Upper lobe of left lung (tissue), 6 donors: ENCODE results near the gene LRRFIP1. TPM values are rescaled to one million over a fixed set of nuclear protein-coding genes. Genes with fewer than 3 reads are reported as not detected.

Experiments
- ATAC-seq, 2 donors: fragments of 200-7000 bp; cut with Tn5 transposase; one replicate each; pipeline ENCODE4 v1.9.1; 2022; ENCODE audit warnings: mild to moderate bottlenecking in 2 of 2, moderate library complexity in 2 of 2; ENCODE audit not compliant: low FRiP score in 2 of 2
- DNase-seq, 2 donors: peaks; one replicate each; pipeline ENCODE4 v3.0.0-alpha.2; 2019 to 2020
- H3K27ac ChIP-seq, 4 donors: fragments of 200-600 bp; sonication (generic); one replicate each; pipeline ENCODE4 v1.5.1; 2016 to 2019
- H3K27me3 ChIP-seq, 4 donors: fragments of 200-600 bp; sonication (generic); one replicate each; pipeline ENCODE4 v1.5.1; 2017 to 2019
- H3K36me3 ChIP-seq, 4 donors: fragments of 200-600 bp; sonication (generic); one replicate each; pipeline ENCODE4 v1.5.1; 2016 to 2019
- H3K4me1 ChIP-seq, 4 donors: fragments of 200-600 bp; sonication (generic); one replicate each; pipeline ENCODE4 v1.5.1; 2018 to 2019
- H3K4me3 ChIP-seq, 4 donors: fragments of 200-600 bp; sonication (generic); one replicate each; pipeline ENCODE4 v1.5.1; 2017 to 2019; ENCODE audit warnings: mild to moderate bottlenecking in 2 of 4, moderate library complexity in 1 of 4
- H3K9me3 ChIP-seq, 4 donors: fragments of 200-600 bp; sonication (generic); one replicate each; pipeline ENCODE4 v1.5.1; 2018 to 2019
- EP300 ChIP-seq, 4 donors: sonication (generic); formaldehyde crosslinking; IDR thresholded peaks; one replicate each; pipeline ENCODE4 v1.5.1; 2017; ENCODE audit warnings: antibody characterized with exemption in 4 of 4, control low read depth in 2 of 4
- POLR2A ChIP-seq, 4 donors: fragments of 450-650 bp; IDR thresholded peaks; one replicate each; pipeline ENCODE4 v1.5.1; 2016 to 2017; ENCODE audit warnings: antibody characterized with exemption in 4 of 4, mild to moderate bottlenecking in 2 of 4
- POLR2AphosphoS5 ChIP-seq, 2 donors: sonication (generic); formaldehyde crosslinking; IDR thresholded peaks; one replicate each; pipeline ENCODE4 v1.5.1; 2017; ENCODE audit warnings: antibody characterized with exemption in 2 of 2
- WGBS, 2 donors: methylation state at CpG; one replicate each; pipeline ENCODE4 v1.1.5; 2017 to 2018; 5-methylcytosine and 5-hydroxymethylcytosine counted together
- total RNA-seq, 6 donors: library from RNA; depleted of rRNA in 4 of 6; stranded (reverse); fragments of >200 nt in 4 of 6; gene quantifications; one replicate each; pipeline versions ENCODE4 v1.1.0 to v1.2.1, GENCODE V29; 2016 to 2021
- TF ChIP-seq, protein P1 (sequence below), 6 experiments: fragments of 450-650 bp in 4 of 6; fragments of 200-600 bp in 2 of 6; sonication (generic) in 2 of 6; IDR thresholded peaks; one replicate each; pipeline ENCODE4 v1.5.1; 2016 to 2019; ENCODE audit warnings: antibody characterized with exemption in 6 of 6
- donor health status: DM: no; HTN: no; CAD: no; lungs with moderate emphysema.
- donor health status: DM: no; HTN: yes; CAD: no; lungs with severe emphysema.

Gene LRRFIP1
- total RNA-seq, 6 donors from 2014 or later, result 185 to 291 (median 242) TPM

DNA sequence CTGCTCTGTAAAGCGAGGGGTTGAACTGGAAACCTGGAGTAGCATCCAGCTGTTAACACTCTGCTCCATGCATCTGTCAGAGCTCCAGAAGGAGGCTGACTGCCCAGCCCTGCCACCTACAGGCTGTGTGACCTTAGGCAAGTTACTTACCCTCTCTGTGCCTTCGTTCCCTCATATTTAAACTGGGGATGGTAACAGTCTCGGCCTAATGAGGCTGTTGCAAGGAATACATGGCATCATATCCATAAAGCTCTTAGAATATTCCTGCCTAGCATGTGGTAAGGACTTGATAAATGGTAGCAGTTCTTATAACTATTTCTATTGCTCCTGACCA is 80.6 kb downstream of the LRRFIP1 start:
- peaks cover 50 to 77% (median 56%) of the 10 kb centered on the region in 4 donors for H3K4me1 ChIP-seq
- 72 to 75% methylated on average over 3 of the region's 3 CpGs for WGBS, 2 donors
- no peaks in the 10 kb centered on the region for H3K9me3 ChIP-seq
- no peak for TF ChIP-seq POLR2A (IDR thresholded peaks at IDR 0.05)
- TF ChIP-seq POLR2AphosphoS5 (IDR thresholded peaks at IDR 0.05), result no peak
- no peak for TF ChIP-seq EP300 (IDR thresholded peaks at IDR 0.05)
- TF ChIP-seq, protein P1, sequence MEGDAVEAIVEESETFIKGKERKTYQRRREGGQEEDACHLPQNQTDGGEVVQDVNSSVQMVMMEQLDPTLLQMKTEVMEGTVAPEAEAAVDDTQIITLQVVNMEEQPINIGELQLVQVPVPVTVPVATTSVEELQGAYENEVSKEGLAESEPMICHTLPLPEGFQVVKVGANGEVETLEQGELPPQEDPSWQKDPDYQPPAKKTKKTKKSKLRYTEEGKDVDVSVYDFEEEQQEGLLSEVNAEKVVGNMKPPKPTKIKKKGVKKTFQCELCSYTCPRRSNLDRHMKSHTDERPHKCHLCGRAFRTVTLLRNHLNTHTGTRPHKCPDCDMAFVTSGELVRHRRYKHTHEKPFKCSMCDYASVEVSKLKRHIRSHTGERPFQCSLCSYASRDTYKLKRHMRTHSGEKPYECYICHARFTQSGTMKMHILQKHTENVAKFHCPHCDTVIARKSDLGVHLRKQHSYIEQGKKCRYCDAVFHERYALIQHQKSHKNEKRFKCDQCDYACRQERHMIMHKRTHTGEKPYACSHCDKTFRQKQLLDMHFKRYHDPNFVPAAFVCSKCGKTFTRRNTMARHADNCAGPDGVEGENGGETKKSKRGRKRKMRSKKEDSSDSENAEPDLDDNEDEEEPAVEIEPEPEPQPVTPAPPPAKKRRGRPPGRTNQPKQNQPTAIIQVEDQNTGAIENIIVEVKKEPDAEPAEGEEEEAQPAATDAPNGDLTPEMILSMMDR (IDR thresholded peaks at IDR 0.05), result no peak
- H3K27ac ChIP-seq, result peak overlapping the region; percentile 80 to 86 (median 83)
- ATAC-seq (peak in 1 of 2 donors; percentile 2), DNase-seq (no peak)
- peaks cover 0 to 36% (median 15%) of the 10 kb centered on the region in 4 donors for H3K36me3 ChIP-seq
- no peak overlapping the region for H3K4me3 ChIP-seq
- no peaks in the 10 kb centered on the region for H3K27me3 ChIP-seq

DNA sequence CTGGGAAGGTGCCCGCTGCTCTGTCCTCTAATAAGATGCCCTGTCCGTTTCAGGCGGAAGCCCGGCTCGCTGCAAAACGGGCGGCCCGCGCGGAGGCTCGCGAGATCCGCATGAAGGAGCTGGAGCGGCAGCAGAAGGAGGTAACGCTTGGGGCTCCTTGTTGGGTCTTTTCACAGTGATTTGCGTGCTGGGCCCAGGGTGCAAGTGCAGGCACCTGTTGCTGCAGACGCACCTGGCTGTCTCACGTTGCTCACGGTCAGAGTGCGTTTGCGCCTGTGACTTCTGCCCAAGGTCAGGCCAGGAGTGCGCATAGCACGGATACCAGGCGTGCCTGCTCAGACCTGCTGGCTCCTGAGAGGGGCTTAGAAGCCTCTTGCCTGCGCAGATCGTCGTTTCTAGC is 81.1 kb downstream of the LRRFIP1 start:
- ATAC-seq (no peak), DNase-seq (peak in 1 of 2 donors; percentile 83)
- peaks cover 0 to 36% (median 15%) of the 10 kb centered on the region in 4 donors for H3K36me3 ChIP-seq
- H3K9me3 ChIP-seq, result no peaks in the 10 kb centered on the region
- no peaks in the 10 kb centered on the region for H3K27me3 ChIP-seq
- H3K4me1 ChIP-seq, result peaks cover 45 to 73% (median 51%) of the 10 kb centered on the region in 4 donors
- TF ChIP-seq, protein P1 (IDR thresholded peaks at IDR 0.05), result no peak
- TF ChIP-seq POLR2A (IDR thresholded peaks at IDR 0.05), result no peak
- TF ChIP-seq EP300 (IDR thresholded peaks at IDR 0.05), result no peak
- TF ChIP-seq POLR2AphosphoS5 (IDR thresholded peaks at IDR 0.05), result no peak
- WGBS, 2 donors, result 85 to 93% methylated on average over 20 to 27 of the region's 27 CpGs
- H3K4me3 ChIP-seq, result no peak overlapping the region
- H3K27ac ChIP-seq, result peak overlapping the region; percentile 80 to 86 (median 83)

DNA sequence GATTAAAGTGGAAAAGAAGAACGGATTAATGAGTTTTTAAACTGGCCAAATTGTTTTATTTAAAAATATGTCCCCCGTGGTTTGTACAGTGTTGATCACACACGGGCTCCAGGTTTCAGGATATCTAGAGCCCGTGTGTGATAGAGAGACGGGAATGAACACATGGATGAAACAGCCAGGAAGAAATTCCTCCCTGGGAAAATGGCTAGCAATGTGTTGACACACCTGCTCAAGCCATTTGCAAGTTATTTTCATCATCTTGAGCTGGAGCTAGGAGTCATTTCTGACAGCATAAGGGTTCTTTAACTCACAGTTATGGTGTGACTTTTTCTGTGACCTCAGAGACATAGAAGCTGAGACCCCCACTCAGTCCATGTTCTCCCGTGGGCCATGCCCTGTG is 81.6 kb downstream of the LRRFIP1 start:
- Histone ChIP-seq H3K4me1 (peaks cover 41 to 70% (median 46%) of the 10 kb centered on the region in 4 donors), H3K36me3 (peaks cover 0 to 36% (median 15%) of the 10 kb centered on the region in 4 donors), H3K27ac (peak overlapping the region; percentile 80 to 86 (median 83))

DNA sequence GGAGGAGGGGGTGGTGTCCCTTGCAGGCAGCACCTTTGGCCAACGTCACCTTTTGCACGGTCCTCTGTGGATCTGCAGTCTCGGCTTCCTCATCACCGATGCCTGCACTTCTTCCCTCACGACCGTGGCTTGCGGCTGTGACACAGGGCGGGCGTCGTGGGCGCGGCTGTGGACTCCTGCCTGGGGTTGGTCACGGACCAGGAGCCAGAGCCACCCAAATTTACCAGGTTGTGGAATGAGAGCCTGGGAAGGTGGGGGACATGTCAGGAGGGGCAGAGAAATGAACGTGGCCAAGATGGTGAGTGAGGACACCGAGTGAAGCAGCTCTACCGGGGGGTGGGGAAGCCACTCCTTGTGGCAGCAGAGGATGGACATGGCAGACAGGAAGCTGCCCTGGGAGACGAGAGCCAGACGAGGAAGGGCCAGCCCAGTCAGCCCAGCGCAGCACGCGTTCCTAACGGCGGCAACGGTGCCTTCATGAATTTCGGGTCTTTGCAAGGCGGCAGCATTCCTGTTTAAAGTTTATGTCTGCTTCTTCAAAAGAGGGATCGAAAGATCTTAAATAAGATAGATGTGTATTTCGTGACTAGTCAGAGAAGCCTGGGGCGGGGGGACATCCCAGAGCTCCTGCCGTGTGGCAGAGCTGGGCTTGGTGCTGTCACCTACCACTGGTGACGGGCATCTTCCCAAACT is 84.2 kb downstream of the LRRFIP1 start:
- Histone ChIP-seq H3K27ac (peak overlapping the region in 2 of 4 donors; percentile 28 to 45), H3K36me3 (peaks cover 0 to 36% (median 15%) of the 10 kb centered on the region in 4 donors), H3K4me1 (peaks cover 38 to 70% (median 43%) of the 10 kb centered on the region in 4 donors), H3K27me3 (no peaks in the 10 kb centered on the region), H3K9me3 (no peaks in the 10 kb centered on the region), H3K4me3 (no peak overlapping the region)
- WGBS, 2 donors, result 79 to 89% methylated on average over 31 of the region's 31 CpGs
- TF ChIP-seq EP300 (IDR thresholded peaks at IDR 0.05) (no peak), POLR2A (IDR thresholded peaks at IDR 0.05) (no peak), POLR2AphosphoS5 (IDR thresholded peaks at IDR 0.05) (no peak)
- TF ChIP-seq, protein P1 (IDR thresholded peaks at IDR 0.05), result no peak
- ATAC-seq, result no peak
- peak in 1 of 2 donors; percentile 74 for DNase-seq

More for the DNA sequence above, 81.6 kb downstream of the LRRFIP1 start:
- WGBS, 2 donors, result 75 to 78% methylated on average over 6 of the region's 6 CpGs
- no peaks in the 10 kb centered on the region for H3K9me3 ChIP-seq
- no peak for TF ChIP-seq POLR2AphosphoS5 (IDR thresholded peaks at IDR 0.05)
- no peak for TF ChIP-seq POLR2A (IDR thresholded peaks at IDR 0.05)
- TF ChIP-seq EP300 (IDR thresholded peaks at IDR 0.05), result no peak
- TF ChIP-seq, protein P1 (IDR thresholded peaks at IDR 0.05), result no peak
- no peak for ATAC-seq
- no peak overlapping the region for H3K4me3 ChIP-seq
- H3K27me3 ChIP-seq, result no peaks in the 10 kb centered on the region
- DNase-seq, result no peak
